ENCODE measurements around the gene MMP20. TPM values are rescaled to one million over a fixed set of nuclear protein-coding genes. Genes with fewer than 3 reads are reported as not detected.
"Not testable (repeated sequence)": the region's sequence is repeated elsewhere in the genome, so short reads cannot be mapped to it uniquely, and the experiment has no call there.

The MMP20 gene
- total and polyA plus RNA-seq, 8 donors: not detected

- H3K27me3 ChIP-seq: no peaks in the 10 kb centered on the region
- WGBS, 2 donors: 69 to 76% methylated on average over 6 of the region's 6 CpGs
- TF ChIP-seq CTCF (IDR thresholded peaks at IDR 0.05): no peak
- no peaks in the 10 kb centered on the region for H3K36me3 ChIP-seq
- H3K9me3 ChIP-seq: no peaks in the 10 kb centered on the region
- DNase-seq (no peak), ATAC-seq (no peak), FAIRE-seq (no peak)
- H3K4me3 ChIP-seq: no peak overlapping the region
- H3K27ac ChIP-seq: no peak overlapping the region
- H3K4me1 ChIP-seq: no peaks in the 10 kb centered on the region
- intact Hi-C loops (cut with DNase I): no loop called here
These were observed 8.4 kb upstream of the MMP20 start for GRCh38 chr11:102633385-102634026.

- no peaks in the 10 kb centered on the region for H3K27me3 ChIP-seq
- no peaks in the 10 kb centered on the region for H3K36me3 ChIP-seq
- WGBS, 2 donors: 88 to 97% methylated on average over 1 of the region's 1 CpG
- H3K4me1 ChIP-seq: no peaks in the 10 kb centered on the region
- H3K9me3 ChIP-seq: no peaks in the 10 kb centered on the region
- DNase-seq: no peak
- H3K4me3 ChIP-seq: no peak overlapping the region
- intact Hi-C loops (cut with DNase I): no loop called here
- no peak for TF ChIP-seq CTCF (IDR thresholded peaks at IDR 0.05)
- no peak for FAIRE-seq
- no peak overlapping the region for H3K27ac ChIP-seq
- ATAC-seq: no peak
These were observed 6.9 kb upstream of the MMP20 start for GRCh38 chr11:102632026-102632425.

- TF ChIP-seq CTCF (IDR thresholded peaks at IDR 0.05): no peak
- ATAC-seq (no peak), FAIRE-seq (no peak), DNase-seq (no peak)
- Histone ChIP-seq H3K4me3 (no peak overlapping the region), H3K27ac (no peak overlapping the region), H3K36me3 (no peaks in the 10 kb centered on the region), H3K27me3 (no peaks in the 10 kb centered on the region), H3K4me1 (no peaks in the 10 kb centered on the region), H3K9me3 (no peaks in the 10 kb centered on the region)
- intact Hi-C loops (cut with DNase I): no loop called here
- 44 to 61% methylated on average over 9 to 10 of the region's 11 CpGs for WGBS, 2 donors
These were observed 5.7 kb upstream of the MMP20 start for GRCh38 chr11:102630598-102631448.

GRCh38 chr11:102629908-102630307, 4.8 kb upstream of the MMP20 start:
- ATAC-seq: not testable (repeated sequence)

GRCh38 chr11:102626676-102627075, 1.5 kb upstream of the MMP20 start:
- Histone ChIP-seq H3K36me3 (no peaks in the 10 kb centered on the region), H3K4me3 (no peak overlapping the region), H3K9me3 (no peaks in the 10 kb centered on the region), H3K27me3 (no peaks in the 10 kb centered on the region), H3K4me1 (no peaks in the 10 kb centered on the region), H3K27ac (no peak overlapping the region)
- no peak for ATAC-seq
- 32 to 44% methylated on average over 1 of the region's 1 CpG for WGBS, 2 donors
- intact Hi-C loops (cut with DNase I): no loop called here
- DNase-seq: no peak
- FAIRE-seq: no peak
- TF ChIP-seq CTCF (IDR thresholded peaks at IDR 0.05): no peak

More at GRCh38 chr11:102629908-102630307, 4.8 kb upstream of the MMP20 start:
- H3K4me3 ChIP-seq; H3K36me3 ChIP-seq; FAIRE-seq; DNase-seq; H3K27me3 ChIP-seq; H3K9me3 ChIP-seq; H3K27ac ChIP-seq; intact Hi-C loops (cut with DNase I); H3K4me1 ChIP-seq: not testable (repeated sequence)
- 63 to 68% methylated on average over 1 of the region's 1 CpG for WGBS, 2 donors

Measured in pancreas (tissue), 10 donors.